ENCODE data around the gene ZMYND8. TPM values are rescaled to one million over a fixed set of nuclear protein-coding genes. Genes with fewer than 3 reads are reported as not detected.

ZMYND8 gene
- total and polyA plus RNA-seq, 11 donors: 11.3 to 46.4 (median 28.7) TPM

DNA sequence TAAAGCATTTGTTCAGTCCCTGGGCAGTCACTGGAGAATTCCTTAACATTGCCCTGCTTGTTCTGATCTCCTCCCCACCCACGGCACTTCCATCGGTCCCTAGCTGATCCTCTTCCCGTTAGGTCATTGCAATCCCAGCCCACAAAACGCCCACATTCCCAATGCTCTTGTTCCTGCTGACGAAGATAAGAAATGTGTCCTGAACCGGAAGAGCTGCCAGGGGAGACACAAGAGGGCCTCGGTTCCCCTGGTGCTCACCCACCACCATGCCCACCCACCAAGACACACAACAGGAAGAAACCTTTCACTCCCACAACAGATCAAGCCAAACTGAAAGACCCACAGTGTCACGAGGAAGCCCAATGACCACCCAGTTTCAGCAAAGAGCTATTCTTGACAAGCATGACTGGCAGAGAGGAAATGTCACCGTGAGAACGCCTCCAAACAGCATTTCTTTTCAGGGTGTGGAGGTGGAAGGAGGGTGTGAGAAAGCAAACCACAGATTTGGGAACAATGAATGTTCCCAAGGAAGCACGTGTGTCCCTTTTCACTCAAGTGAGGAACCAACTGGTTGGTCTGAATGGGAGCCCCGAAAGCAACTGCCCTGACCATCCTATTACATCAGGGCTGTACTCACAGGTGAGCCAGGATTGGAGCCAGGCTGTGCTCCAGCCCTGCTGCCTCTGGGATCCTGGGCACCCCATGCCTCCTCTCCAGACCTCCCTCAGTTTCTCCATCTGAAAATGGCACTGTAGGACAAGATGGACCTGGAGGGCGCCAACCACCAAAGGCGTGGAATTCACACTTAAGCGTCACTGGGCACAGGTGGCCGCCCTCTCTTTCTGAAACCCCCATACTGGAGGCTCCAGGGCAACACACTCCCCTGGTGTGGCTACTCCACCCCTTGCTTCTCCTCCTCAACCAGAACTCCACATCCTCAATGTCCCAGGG lies 97.5 kb downstream of the ZMYND8 start:
- DNase-seq (peak in 4 of 5 donors; percentile 62 to 83 (median 70)), ATAC-seq (peak; percentile 68 to 84 (median 75))
- intact Hi-C loops (cut with DNase I): loop anchor here in 1 of 10 donors (5.0 kb wide), 1 partner anchor 47 kb away; no protein-coding TSS in a partner anchor
- Histone ChIP-seq H3K9me3 (no peaks in the 10 kb centered on the region), H3K36me3 (peaks cover 0 to 47% (median 23%) of the 10 kb centered on the region in 9 donors), H3K4me3 (no peak overlapping the region), H3K27me3 (no peaks in the 10 kb centered on the region), H3K27ac (peak overlapping the region; percentile 29 to 88 (median 81)), H3K4me1 (peaks cover 0 to 60% (median 36%) of the 10 kb centered on the region in 12 donors)
- WGBS, 4 donors: 36 to 41% (median 37%) methylated on average over 16 of the region's 16 CpGs
- TF ChIP-seq POLR2A (IDR thresholded peaks at IDR 0.05): no peak
- TF ChIP-seq CTCF (IDR thresholded peaks at IDR 0.05): no peak

GRCh38 chr20:47257771-47258170 lies 98.7 kb downstream of the ZMYND8 start:
- TF ChIP-seq CTCF (IDR thresholded peaks at IDR 0.05) (no peak), POLR2A (IDR thresholded peaks at IDR 0.05) (no peak)
- no peaks in the 10 kb centered on the region for H3K27me3 ChIP-seq
- peak overlapping the region in 11 of 12 donors; percentile 29 to 88 (median 82) for H3K27ac ChIP-seq
- 76 to 93% (median 89%) methylated on average over 3 of the region's 3 CpGs for WGBS, 4 donors
- intact Hi-C loops (cut with DNase I): loop anchor here in 1 of 10 donors (5.0 kb wide), 1 partner anchor 45 kb away; no protein-coding TSS in a partner anchor
- no peak for DNase-seq
- no peak overlapping the region for H3K4me3 ChIP-seq
- H3K9me3 ChIP-seq: no peaks in the 10 kb centered on the region
- peaks cover 0 to 54% (median 23%) of the 10 kb centered on the region in 9 donors for H3K36me3 ChIP-seq
- ATAC-seq: no peak
- H3K4me1 ChIP-seq: peaks cover 0 to 60% (median 41%) of the 10 kb centered on the region in 12 donors

DNA sequence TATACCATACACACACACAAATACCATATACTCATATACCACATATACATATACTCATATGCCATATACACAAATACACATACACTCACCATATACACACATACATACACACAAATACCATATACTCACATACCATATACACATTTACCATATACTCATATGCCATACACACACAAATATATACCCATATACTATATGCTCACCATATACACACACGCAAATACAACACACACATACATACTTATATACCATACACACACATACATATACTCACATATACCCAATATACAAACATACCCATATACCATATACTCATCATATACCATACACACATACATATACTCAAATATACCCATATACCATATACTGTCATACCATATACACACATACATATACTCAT lies 99.2 kb downstream of the ZMYND8 start:
- Histone ChIP-seq H3K36me3 (peaks cover 0 to 51% (median 19%) of the 10 kb centered on the region in 9 donors), H3K27me3 (no peaks in the 10 kb centered on the region)

More for the DNA sequence above, 99.2 kb downstream of the ZMYND8 start:
- WGBS, 4 donors: 97 to 100% (median 98%) methylated on average over 1 of the region's 1 CpG
- H3K4me3 ChIP-seq: no peak overlapping the region
- no peak for TF ChIP-seq POLR2A (IDR thresholded peaks at IDR 0.05)
- no peak for TF ChIP-seq CTCF (IDR thresholded peaks at IDR 0.05)
- H3K27ac ChIP-seq: peak overlapping the region in 9 of 12 donors; percentile 39 to 87 (median 59)
- no peak for ATAC-seq
- intact Hi-C loops (cut with DNase I): loop anchor here in 1 of 10 donors (5.0 kb wide), 1 partner anchor 45 kb away; no protein-coding TSS in a partner anchor
- DNase-seq: no peak
- H3K9me3 ChIP-seq: no peaks in the 10 kb centered on the region
- H3K4me1 ChIP-seq: peaks cover 0 to 62% (median 42%) of the 10 kb centered on the region in 12 donors

Measured in heart left ventricle (tissue), 16 donors.